SK-N-MC (cell line): ENCODE results near the gene C2CD4B.

Experiments used
- EZH2 ChIP-seq: fragments of 200-600 bp; sonication (generic); IDR thresholded peaks from one replicate; pipeline ENCODE4 v1.6.1; 2017; ENCODE audit warnings: antibody characterized with exemption
- FOXP2 ChIP-seq: optimal IDR thresholded peaks from 2 replicates; pipeline ENCODE3; 2011; ENCODE audit warnings: mild to moderate bottlenecking, moderate library complexity; ENCODE audit not compliant: insufficient read depth; ENCODE audit errors: extremely low read length, control extremely low read depth
- POLR2AphosphoS5 ChIP-seq: IDR thresholded peaks from 2 replicates; pipeline ENCODE4 v1.6.1; 2012; ENCODE audit warnings: mild to moderate bottlenecking, low read depth, low read length, borderline replicate concordance

DNA sequence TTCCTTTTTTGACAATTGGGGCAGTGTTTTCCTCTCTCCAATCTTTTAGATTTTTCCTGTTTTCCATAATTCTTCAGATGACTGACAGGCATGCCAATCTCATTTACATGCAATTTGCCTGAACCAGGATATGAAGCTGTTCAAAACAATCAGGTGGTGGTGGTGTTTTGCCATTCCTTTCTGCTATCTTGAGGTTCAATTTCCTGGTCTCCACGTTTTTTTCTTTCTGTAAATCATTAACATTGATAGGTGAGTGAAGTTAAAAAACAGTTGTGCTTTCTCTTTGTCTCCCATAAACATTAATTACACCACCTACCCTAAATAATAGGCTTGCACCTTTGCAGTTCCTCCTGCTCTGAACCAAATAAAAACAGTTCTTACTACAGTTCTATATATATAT, 49.2 kb downstream of the C2CD4B start:
- TF ChIP-seq EZH2, result no peak
- no peak for TF ChIP-seq POLR2AphosphoS5
- TF ChIP-seq FOXP2, result no peak
